ENCODE results near the gene FOXN3. TPM values are rescaled to one million over a fixed set of nuclear protein-coding genes. Genes with fewer than 3 reads are reported as not detected.
A peak's percentile ranks its signal among the peaks of the same experiment; 100 is the strongest.

The FOXN3 gene
- total RNA-seq, 2 experiments from 2014 or later, result 70.3 to 72.7 TPM

- Mint-ChIP-seq H3K27ac (peak overlapping the region; percentile 95), H3K36me3 (ENCODE audit: low read depth) (peaks cover 10% of the 10 kb centered on the region), H3K9me3 (ENCODE audit: insufficient read depth) (no peaks in the 10 kb centered on the region), H3K4me1 (ENCODE audit: low read depth) (peaks cover 72% of the 10 kb centered on the region), H3K4me3 (peak overlapping the region; percentile 70), H3K27me3 (ENCODE audit: low read depth) (no peaks in the 10 kb centered on the region)
- peak; percentile 35 for ATAC-seq
- peak; percentile 57 for DNase-seq
- CTCF ChIA-PET, result interaction anchor here (0.8 to 2.1 kb wide), 12 partner anchors 14 to 388 kb away, joined by 3 to 7 read pairs (median 3); no protein-coding TSS in a partner anchor
- POLR2A ChIA-PET, result interaction anchor here (0.6 to 3.4 kb wide), 15 partner anchors 11 to 420 kb away, joined by 3 to 29 read pairs (median 5); no protein-coding TSS in a partner anchor
Measured at GRCh38 chr14:89429199-89430181, 12.5 kb upstream of the FOXN3 start.

- no peak for DNase-seq
- Mint-ChIP-seq H3K9me3 (ENCODE audit: insufficient read depth) (no peaks in the 10 kb centered on the region), H3K27ac (peak overlapping the region; percentile 95), H3K4me1 (ENCODE audit: low read depth) (peaks cover 80% of the 10 kb centered on the region), H3K27me3 (ENCODE audit: low read depth) (no peaks in the 10 kb centered on the region), H3K36me3 (ENCODE audit: low read depth) (peaks cover 10% of the 10 kb centered on the region), H3K4me3 (peak overlapping the region; percentile 70)
- ChIA-PET CTCF (interaction anchor here (1.0 to 2.1 kb wide), 4 partner anchors 13 to 341 kb away, joined by 3 to 6 read pairs (median 3); no protein-coding TSS in a partner anchor), POLR2A (interaction anchor here (0.6 to 3.4 kb wide), 9 partner anchors 16 to 420 kb away, joined by 3 to 29 read pairs (median 4); no protein-coding TSS in a partner anchor)
- no peak for ATAC-seq
Measured at GRCh38 chr14:89428546-89429198, 11.6 kb upstream of the FOXN3 start.

- ChIA-PET CTCF (interaction anchor here (0.7 to 1.7 kb wide), 2 partner anchors 13 to 189 kb away, joined by 3 read pairs; no protein-coding TSS in a partner anchor), POLR2A (interaction anchor here (1.0 to 3.4 kb wide), 4 partner anchors 62 to 293 kb away, joined by 3 to 29 read pairs (median 7); no protein-coding TSS in a partner anchor)
- Mint-ChIP-seq H3K36me3 (ENCODE audit: low read depth) (peaks cover 10% of the 10 kb centered on the region), H3K4me3 (peak overlapping the region; percentile 43), H3K4me1 (ENCODE audit: low read depth) (peaks cover 84% of the 10 kb centered on the region), H3K9me3 (ENCODE audit: insufficient read depth) (no peaks in the 10 kb centered on the region), H3K27ac (peak overlapping the region; percentile 95), H3K27me3 (ENCODE audit: low read depth) (no peaks in the 10 kb centered on the region)
- no peak for ATAC-seq
- DNase-seq, result no peak
Measured at GRCh38 chr14:89428173-89428523, 11.1 kb upstream of the FOXN3 start.

GRCh38 chr14:89427426-89428172 is 10.6 kb upstream of the FOXN3 start:
- CTCF ChIA-PET, result interaction anchor here (0.7 to 1.7 kb wide), 3 partner anchors 12 to 190 kb away, joined by 3 read pairs; no protein-coding TSS in a partner anchor
- Mint-ChIP-seq H3K9me3 (ENCODE audit: insufficient read depth) (no peaks in the 10 kb centered on the region), H3K4me3 (peak overlapping the region; percentile 43), H3K36me3 (ENCODE audit: low read depth) (peaks cover 10% of the 10 kb centered on the region), H3K27me3 (ENCODE audit: low read depth) (no peaks in the 10 kb centered on the region), H3K4me1 (ENCODE audit: low read depth) (peaks cover 86% of the 10 kb centered on the region), H3K27ac (peak overlapping the region; percentile 95)
- POLR2A ChIA-PET, result interaction anchor here (1.0 to 3.4 kb wide), 3 partner anchors 82 to 293 kb away, joined by 3 to 29 read pairs (median 3); no protein-coding TSS in a partner anchor
- no peak for ATAC-seq
- no peak for DNase-seq

GRCh38 chr14:89425931-89426330 is 8.9 kb upstream of the FOXN3 start:
- DNase-seq (peak; percentile 46), ATAC-seq (no peak)
- Mint-ChIP-seq H3K4me1 (ENCODE audit: low read depth) (peaks cover 76% of the 10 kb centered on the region), H3K4me3 (no peak overlapping the region), H3K9me3 (ENCODE audit: insufficient read depth) (no peaks in the 10 kb centered on the region), H3K36me3 (ENCODE audit: low read depth) (peaks cover 9% of the 10 kb centered on the region), H3K27me3 (ENCODE audit: low read depth) (no peaks in the 10 kb centered on the region), H3K27ac (peak overlapping the region; percentile 50)
- POLR2A ChIA-PET, result interaction anchor here (1.4 kb wide), 1 partner anchor 216 kb away, joined by 7 read pairs; no protein-coding TSS in a partner anchor
- CTCF ChIA-PET, result no interaction called here

GRCh38 chr14:89424241-89424640 is 7.2 kb upstream of the FOXN3 start:
- ChIA-PET CTCF (interaction anchor here (0.9 to 1.1 kb wide), 2 partner anchors 20 to 142 kb away, joined by 3 read pairs; no protein-coding TSS in a partner anchor), POLR2A (no interaction called here)
- H3K4me3 Mint-ChIP-seq, result no peak overlapping the region
- ATAC-seq (no peak), DNase-seq (no peak)
- peaks cover 76% of the 10 kb centered on the region for H3K4me1 Mint-ChIP-seq (ENCODE audit: low read depth)
- H3K27me3 Mint-ChIP-seq (ENCODE audit: low read depth), result no peaks in the 10 kb centered on the region
- no peaks in the 10 kb centered on the region for H3K9me3 Mint-ChIP-seq (ENCODE audit: insufficient read depth)
- no peak overlapping the region for H3K27ac Mint-ChIP-seq
- H3K36me3 Mint-ChIP-seq (ENCODE audit: low read depth), result peaks cover 12% of the 10 kb centered on the region

- ChIA-PET CTCF (no interaction called here), POLR2A (interaction anchor here (0.9 kb wide), 1 partner anchor 196 kb away, joined by 4 read pairs; no protein-coding TSS in a partner anchor)
- Mint-ChIP-seq H3K27me3 (ENCODE audit: low read depth) (no peaks in the 10 kb centered on the region), H3K36me3 (ENCODE audit: low read depth) (peaks cover 12% of the 10 kb centered on the region), H3K4me1 (ENCODE audit: low read depth) (peaks cover 76% of the 10 kb centered on the region), H3K4me3 (no peak overlapping the region), H3K27ac (no peak overlapping the region), H3K9me3 (ENCODE audit: insufficient read depth) (no peaks in the 10 kb centered on the region)
- ATAC-seq (no peak), DNase-seq (no peak)
Measured at GRCh38 chr14:89422952-89423345, 5.9 kb upstream of the FOXN3 start.

GRCh38 chr14:89422181-89422951 is 5.3 kb upstream of the FOXN3 start:
- ChIA-PET CTCF (no interaction called here), POLR2A (interaction anchor here (0.9 kb wide), 1 partner anchor 196 kb away, joined by 4 read pairs; no protein-coding TSS in a partner anchor)
- Mint-ChIP-seq H3K27me3 (ENCODE audit: low read depth) (no peaks in the 10 kb centered on the region), H3K36me3 (ENCODE audit: low read depth) (peaks cover 12% of the 10 kb centered on the region), H3K27ac (no peak overlapping the region), H3K4me1 (ENCODE audit: low read depth) (peaks cover 73% of the 10 kb centered on the region), H3K9me3 (ENCODE audit: insufficient read depth) (no peaks in the 10 kb centered on the region), H3K4me3 (no peak overlapping the region)
- DNase-seq, result no peak
- ATAC-seq, result no peak

GRCh38 chr14:89420502-89420901 is 3.5 kb upstream of the FOXN3 start:
- no peak for ATAC-seq
- Mint-ChIP-seq H3K36me3 (ENCODE audit: low read depth) (peaks cover 9% of the 10 kb centered on the region), H3K4me1 (ENCODE audit: low read depth) (peaks cover 63% of the 10 kb centered on the region), H3K4me3 (no peak overlapping the region), H3K27me3 (ENCODE audit: low read depth) (no peaks in the 10 kb centered on the region), H3K9me3 (ENCODE audit: insufficient read depth) (no peaks in the 10 kb centered on the region), H3K27ac (no peak overlapping the region)
- ChIA-PET POLR2A (no interaction called here), CTCF (no interaction called here)
- no peak for DNase-seq

GRCh38 chr14:89419973-89420482 is 3.0 kb upstream of the FOXN3 start:
- no peak for DNase-seq
- Mint-ChIP-seq H3K9me3 (ENCODE audit: insufficient read depth) (no peaks in the 10 kb centered on the region), H3K4me3 (no peak overlapping the region), H3K4me1 (ENCODE audit: low read depth) (peaks cover 67% of the 10 kb centered on the region), H3K27me3 (ENCODE audit: low read depth) (no peaks in the 10 kb centered on the region), H3K36me3 (ENCODE audit: low read depth) (peaks cover 13% of the 10 kb centered on the region), H3K27ac (no peak overlapping the region)
- no peak for ATAC-seq
- ChIA-PET POLR2A (no interaction called here), CTCF (interaction anchor here (1.2 to 1.9 kb wide), 2 partner anchors 23 to 90 kb away, joined by 5 to 6 read pairs; no protein-coding TSS in a partner anchor)
